Suppressor macrophage (primary cell): Measurements from ENCODE around the gene PLXNA1.

ENCODE experiments used
- DNase-seq, 4 experiments: peaks; one replicate each; pipeline ENCODE4 v3.0.0-alpha.2; 2020 to 2022
- total RNA-seq, 17 experiments: gene quantifications; one replicate each; lab custom pipeline; 2026; ENCODE audit warnings: mixed read lengths in 6 of 17, inconsistent platforms in 3 of 17; lab: John Stamatoyannopoulos, UW

PLXNA1 gene
- total RNA-seq: 64.6 to 151 (median 97.8) reads per million in 17 experiments

- DNase-seq: peak; percentile 85 to 95 (median 90)
Measured at GRCh38 chr3:126982471-126983175, at the start of gene PLXNA1. Gene PLXNA1, plus strand, starts transcription at chr3:126983115. Its CDS starts 5,479 bp downstream, at chr3:126988594.

GRCh38 chr3:126934031-126934531 is 48.8 kb upstream of the PLXNA1 start:
- no peak for DNase-seq

- no peak for DNase-seq
Measured at GRCh38 chr3:126934991-126935390, 47.9 kb upstream of the PLXNA1 start.

GRCh38 chr3:126935756-126936509 is 47.0 kb upstream of the PLXNA1 start:
- DNase-seq: peak; percentile 36 to 63 (median 60)

GRCh38 chr3:126936853-126937425 is 46.0 kb upstream of the PLXNA1 start:
- no peak for DNase-seq

- no peak for DNase-seq
Measured at GRCh38 chr3:126937533-126937932, 45.4 kb upstream of the PLXNA1 start.

- no peak for DNase-seq
Measured at GRCh38 chr3:126937973-126938372, 44.9 kb upstream of the PLXNA1 start.

- DNase-seq: no peak
Measured at GRCh38 chr3:126938520-126939337, 44.2 kb upstream of the PLXNA1 start.

GRCh38 chr3:126939338-126939718 is 43.6 kb upstream of the PLXNA1 start:
- no peak for DNase-seq

GRCh38 chr3:126939733-126940132 is 43.2 kb upstream of the PLXNA1 start:
- DNase-seq: no peak

- no peak for DNase-seq
Measured at GRCh38 chr3:126941721-126942270, 41.1 kb upstream of the PLXNA1 start.

GRCh38 chr3:126944089-126944965 is 38.6 kb upstream of the PLXNA1 start:
- DNase-seq: no peak

- DNase-seq: no peak
Measured at GRCh38 chr3:126945171-126945721, 37.7 kb upstream of the PLXNA1 start.

GRCh38 chr3:126945891-126946290 is 37.0 kb upstream of the PLXNA1 start:
- no peak for DNase-seq

- no peak for DNase-seq
Measured at GRCh38 chr3:126946405-126946804, 36.5 kb upstream of the PLXNA1 start.

- DNase-seq: peak; percentile 38 to 54 (median 48)
Measured at GRCh38 chr3:126947429-126947828, 35.5 kb upstream of the PLXNA1 start.

- DNase-seq: no peak
Measured at GRCh38 chr3:126948980-126949535, 33.9 kb upstream of the PLXNA1 start.

- no peak for DNase-seq
Measured at GRCh38 chr3:126951561-126951960, 31.4 kb upstream of the PLXNA1 start.

- no peak for DNase-seq
Measured at GRCh38 chr3:126952261-126952982, 30.5 kb upstream of the PLXNA1 start.
